HG03469 (cell line): Measurements from ENCODE around the gene KLK3.
A peak's percentile ranks its signal among the peaks of the same experiment; 100 is the strongest.

Experiments used
- ATAC-seq: cut with Tn5 transposase; IDR thresholded peaks from one replicate; pipeline ENCODE4 v1.9.1; 2021; ENCODE audit warnings: mild to moderate bottlenecking, moderate library complexity, moderate number of reproducible peaks; ENCODE audit not compliant: unreplicated experiment

KLK3 gene

DNA sequence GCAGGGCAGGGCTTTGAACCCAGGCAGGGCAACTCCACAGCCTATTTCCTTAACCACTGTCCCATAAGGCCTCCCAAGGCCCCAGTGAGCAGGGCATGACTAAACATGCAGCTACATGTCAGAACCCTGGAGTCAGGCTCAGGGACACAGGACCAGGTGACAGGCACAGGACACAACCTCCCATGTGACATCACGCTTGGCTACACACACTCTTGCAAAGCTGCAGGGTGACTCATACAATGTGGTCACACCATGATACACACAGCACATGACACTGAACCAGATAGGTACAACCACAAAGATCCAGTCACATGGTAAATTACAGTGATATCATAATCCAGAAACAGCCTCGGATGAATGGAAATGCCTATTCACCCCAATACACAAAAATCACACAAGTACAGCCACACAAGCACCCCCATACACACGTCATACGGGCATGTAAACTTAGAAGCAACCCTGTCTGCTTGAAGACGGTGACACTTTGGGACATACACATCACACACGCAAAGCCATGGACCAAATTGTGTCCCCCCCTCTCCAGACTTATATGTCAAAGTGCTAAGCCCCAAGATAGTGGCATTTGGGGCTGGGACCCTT is 42.0 kb downstream of the KLK3 start:
- ATAC-seq = peak; percentile 76

GRCh38 chr19:50897191-50897607 is 42.5 kb downstream of the KLK3 start:
- ATAC-seq = no peak

GRCh38 chr19:50897612-50898011 is 42.9 kb downstream of the KLK3 start:
- no peak for ATAC-seq

DNA sequence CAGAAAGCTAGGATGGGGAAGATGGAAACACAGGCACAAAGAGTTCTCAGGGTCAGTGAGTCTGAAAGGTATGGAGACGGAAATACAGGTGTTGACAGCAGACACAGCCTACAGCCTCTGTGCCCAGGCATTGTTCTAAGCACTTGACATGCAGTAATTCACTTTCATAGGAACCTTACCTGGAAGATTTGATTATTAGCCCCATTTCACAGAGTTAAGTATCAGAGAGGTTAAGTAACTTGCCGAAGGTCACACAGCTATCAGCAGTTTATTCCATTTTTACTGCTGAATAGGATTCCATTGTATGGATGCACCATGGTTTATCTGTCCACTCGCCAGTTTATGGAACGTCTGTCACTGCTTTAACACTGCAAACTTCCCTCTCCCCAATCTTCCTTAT is 43.3 kb downstream of the KLK3 start:
- ATAC-seq = no peak

- ATAC-seq = no peak
These were observed 44.9 kb downstream of the KLK3 start for GRCh38 chr19:50899569-50899968.

- no peak for ATAC-seq
These were observed 47.9 kb downstream of the KLK3 start for GRCh38 chr19:50902640-50903039.

DNA sequence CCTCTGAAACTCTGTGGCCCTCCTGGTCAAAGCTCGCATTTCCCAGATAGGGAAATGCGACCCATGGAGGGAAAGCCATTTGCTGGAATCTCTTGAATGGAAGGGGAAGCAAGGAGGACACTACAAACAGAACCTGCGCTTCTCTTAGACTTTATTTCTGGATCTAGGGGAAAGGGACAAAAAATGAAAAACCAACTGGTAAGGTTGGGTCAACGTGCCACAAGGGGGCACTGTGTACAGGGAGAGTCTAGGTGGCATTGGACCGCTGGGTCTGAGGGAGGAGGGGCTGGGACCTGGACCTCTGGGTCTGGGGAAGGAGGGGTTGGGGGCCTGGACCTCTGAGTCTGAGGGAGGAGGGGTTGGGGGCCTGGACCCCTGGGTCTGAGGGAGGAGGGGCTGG is 51.5 kb downstream of the KLK3 start:
- no peak for ATAC-seq

DNA sequence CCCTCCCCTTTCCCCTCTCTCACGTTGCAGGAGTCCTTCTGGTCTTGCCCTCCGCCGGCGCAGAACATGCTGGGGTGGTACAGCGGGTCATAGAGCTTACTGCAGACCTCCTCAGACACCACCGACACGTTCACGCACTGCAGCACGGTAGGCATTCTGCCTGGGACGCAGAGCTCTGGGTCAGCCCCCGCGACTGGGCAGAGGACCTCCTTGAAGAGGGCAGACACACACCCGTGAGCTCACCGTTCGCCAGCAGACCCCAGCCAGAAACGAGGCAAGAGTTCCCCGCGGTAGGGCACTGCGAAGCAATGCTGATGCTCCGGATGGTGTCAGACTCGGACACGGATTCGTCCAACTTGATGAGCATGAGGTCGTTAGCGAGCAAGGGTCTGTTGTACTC is 53.6 kb downstream of the KLK3 start:
- no peak for ATAC-seq

GRCh38 chr19:50909240-50910070 is 54.7 kb downstream of the KLK3 start:
- no peak for ATAC-seq
